ENCODE results near the gene CEL.
A peak's percentile ranks its signal among the peaks of the same experiment; 100 is the strongest.
"Not testable (repeated sequence)": the region's sequence is repeated elsewhere in the genome, so short reads cannot be mapped to it uniquely, and the experiment has no call there.

CEL gene

DNA sequence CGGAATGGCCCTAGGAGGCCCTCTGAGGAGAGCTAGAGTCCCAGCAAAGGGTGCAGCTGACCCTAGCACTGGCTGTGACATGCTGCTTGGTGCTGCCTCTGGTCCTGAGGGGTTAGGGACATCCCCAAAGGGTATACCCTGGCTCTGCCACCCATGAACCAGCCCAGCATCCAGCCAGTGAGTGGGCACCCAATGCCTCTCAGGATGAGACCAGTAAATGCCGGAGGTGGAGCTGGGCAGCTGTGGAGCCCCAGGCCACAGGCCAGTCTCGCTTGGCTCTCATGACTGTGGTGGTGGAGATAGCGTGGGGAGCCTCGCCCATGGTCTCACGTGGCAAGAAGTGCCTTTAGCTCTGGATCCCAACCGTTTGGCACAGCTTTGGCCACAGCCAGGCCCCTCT is 3.7 kb upstream of the CEL start:
- H3K4me3 ChIP-seq (ENCODE audit: low read length) = no peak overlapping the region
- TF ChIP-seq, protein P1, sequence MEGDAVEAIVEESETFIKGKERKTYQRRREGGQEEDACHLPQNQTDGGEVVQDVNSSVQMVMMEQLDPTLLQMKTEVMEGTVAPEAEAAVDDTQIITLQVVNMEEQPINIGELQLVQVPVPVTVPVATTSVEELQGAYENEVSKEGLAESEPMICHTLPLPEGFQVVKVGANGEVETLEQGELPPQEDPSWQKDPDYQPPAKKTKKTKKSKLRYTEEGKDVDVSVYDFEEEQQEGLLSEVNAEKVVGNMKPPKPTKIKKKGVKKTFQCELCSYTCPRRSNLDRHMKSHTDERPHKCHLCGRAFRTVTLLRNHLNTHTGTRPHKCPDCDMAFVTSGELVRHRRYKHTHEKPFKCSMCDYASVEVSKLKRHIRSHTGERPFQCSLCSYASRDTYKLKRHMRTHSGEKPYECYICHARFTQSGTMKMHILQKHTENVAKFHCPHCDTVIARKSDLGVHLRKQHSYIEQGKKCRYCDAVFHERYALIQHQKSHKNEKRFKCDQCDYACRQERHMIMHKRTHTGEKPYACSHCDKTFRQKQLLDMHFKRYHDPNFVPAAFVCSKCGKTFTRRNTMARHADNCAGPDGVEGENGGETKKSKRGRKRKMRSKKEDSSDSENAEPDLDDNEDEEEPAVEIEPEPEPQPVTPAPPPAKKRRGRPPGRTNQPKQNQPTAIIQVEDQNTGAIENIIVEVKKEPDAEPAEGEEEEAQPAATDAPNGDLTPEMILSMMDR (conservative IDR thresholded peaks at IDR 0.05; ENCODE audit: low read depth, low read length) = no peak

DNA sequence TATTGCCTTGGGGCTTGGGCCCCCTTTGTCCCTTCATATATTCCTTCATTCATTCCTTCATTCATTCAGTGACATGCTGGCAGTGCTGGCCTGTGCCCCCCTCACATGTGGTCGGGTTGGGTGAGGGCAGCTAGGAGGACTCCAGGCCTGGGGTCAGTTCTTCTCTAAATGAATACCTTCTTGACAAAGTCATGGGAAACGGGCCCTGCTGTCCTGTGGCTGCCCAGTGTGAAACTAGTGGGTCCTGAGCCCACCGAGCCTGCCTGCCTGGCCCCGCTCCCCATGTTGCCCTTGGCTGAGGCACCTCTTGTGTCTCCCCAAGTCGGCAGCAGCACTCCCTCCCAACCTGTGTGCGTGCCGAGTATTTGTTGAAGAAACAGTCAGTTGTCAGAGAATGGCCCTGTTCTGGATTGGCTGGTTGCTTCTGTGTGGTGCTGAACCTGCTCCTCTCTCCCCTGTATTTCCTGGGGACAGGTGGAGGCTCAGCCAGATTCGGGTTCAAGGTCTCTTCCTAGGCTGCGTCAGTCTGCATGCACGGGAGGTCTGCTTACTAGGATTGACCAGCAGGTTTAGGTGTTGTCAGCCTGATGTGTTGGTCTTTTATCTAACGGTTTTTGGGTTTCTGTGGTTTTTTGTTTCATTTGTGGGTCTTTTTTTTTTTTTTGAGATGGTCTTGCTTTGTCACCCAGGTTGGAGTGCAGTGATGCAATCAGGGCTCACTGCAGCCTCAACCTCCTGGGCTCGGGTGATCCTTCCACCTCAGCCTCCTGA is 3.0 kb upstream of the CEL start:
- H3K4me3 ChIP-seq (ENCODE audit: low read length) = no peak overlapping the region
- no peak for DNase-seq (ENCODE audit: low read depth)
- TF ChIP-seq, protein P1 (conservative IDR thresholded peaks at IDR 0.05; ENCODE audit: low read depth, low read length) = no peak

More for the DNA sequence above, 3.7 kb upstream of the CEL start:
- DNase-seq (ENCODE audit: low read depth) = no peak

DNA sequence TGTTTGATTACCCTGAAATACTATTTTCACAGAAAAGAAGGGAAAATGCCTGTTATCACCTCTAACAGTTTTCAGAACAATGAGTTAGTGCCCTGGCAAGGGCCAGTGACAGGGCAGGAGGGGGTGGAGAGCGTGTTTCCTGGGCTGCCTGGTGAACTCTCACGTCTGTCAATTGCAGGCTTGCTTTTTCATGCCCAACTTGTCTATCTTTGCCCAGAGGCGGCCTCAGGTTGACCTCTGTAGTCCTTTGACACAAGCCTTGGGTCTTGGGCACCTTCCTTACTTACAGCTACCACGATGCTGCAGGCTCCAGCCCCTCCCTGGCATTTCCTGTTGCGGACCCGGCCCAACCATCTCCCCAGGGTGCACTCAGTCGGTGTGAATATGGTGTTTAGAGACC is 2.2 kb upstream of the CEL start:
- DNase-seq (ENCODE audit: low read depth) = no peak

DNA sequence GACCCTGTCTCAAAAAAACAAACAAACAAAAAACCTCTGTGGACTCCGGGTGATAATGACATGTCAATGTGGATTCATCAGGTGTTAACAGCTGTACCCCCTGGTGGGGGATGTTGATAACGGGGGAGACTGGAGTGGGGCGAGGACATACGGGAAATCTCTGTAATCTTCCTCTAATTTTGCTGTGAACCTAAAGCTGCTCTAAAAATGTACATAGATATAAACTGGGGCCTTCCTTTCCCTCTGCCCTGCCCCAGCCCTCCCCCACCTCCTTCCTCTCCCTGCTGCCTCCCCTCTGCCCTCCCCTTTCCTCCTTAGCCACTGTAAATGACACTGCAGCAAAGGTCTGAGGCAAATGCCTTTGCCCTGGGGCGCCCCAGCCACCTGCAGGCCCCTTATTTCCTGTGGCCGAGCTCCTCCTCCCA is 1.4 kb upstream of the CEL start:
- TF ChIP-seq, protein P1 (conservative IDR thresholded peaks at IDR 0.05; ENCODE audit: low read depth, low read length) = peak; percentile 16
- H3K4me3 ChIP-seq (ENCODE audit: low read length) = no peak overlapping the region
- DNase-seq (ENCODE audit: low read depth) = no peak

More for the DNA sequence above, 2.2 kb upstream of the CEL start:
- TF ChIP-seq, protein P1 (conservative IDR thresholded peaks at IDR 0.05; ENCODE audit: low read depth, low read length) = no peak
- H3K4me3 ChIP-seq (ENCODE audit: low read length) = no peak overlapping the region

DNA sequence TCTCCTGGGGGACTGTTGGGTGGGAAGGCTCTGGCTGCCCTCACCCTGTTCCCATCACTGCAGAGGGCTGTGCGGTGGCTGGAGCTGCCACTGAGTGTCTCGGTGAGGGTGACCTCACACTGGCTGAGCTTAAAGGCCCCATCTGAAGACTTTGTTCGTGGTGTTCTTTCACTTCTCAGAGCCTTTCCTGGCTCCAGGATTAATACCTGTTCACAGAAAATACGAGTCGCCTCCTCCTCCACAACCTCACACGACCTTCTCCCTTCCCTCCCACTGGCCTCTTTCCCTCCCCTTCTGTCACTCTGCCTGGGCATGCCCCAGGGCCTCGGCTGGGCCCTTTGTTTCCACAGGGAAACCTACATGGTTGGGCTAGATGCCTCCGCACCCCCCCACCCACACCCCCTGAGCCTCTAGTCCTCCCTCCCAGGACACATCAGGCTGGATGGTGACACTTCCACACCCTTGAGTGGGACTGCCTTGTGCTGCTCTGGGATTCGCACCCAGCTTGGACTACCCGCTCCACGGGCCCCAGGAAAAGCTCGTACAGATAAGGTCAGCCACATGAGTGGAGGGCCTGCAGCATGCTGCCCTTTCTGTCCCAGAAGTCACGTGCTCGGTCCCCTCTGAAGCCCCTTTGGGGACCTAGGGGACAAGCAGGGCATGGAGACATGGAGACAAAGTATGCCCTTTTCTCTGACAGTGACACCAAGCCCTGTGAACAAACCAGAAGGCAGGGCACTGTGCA is 590 bp upstream of the CEL start:
- not testable (repeated sequence) for H3K4me3 ChIP-seq (ENCODE audit: low read length); DNase-seq (ENCODE audit: low read depth)

DNA sequence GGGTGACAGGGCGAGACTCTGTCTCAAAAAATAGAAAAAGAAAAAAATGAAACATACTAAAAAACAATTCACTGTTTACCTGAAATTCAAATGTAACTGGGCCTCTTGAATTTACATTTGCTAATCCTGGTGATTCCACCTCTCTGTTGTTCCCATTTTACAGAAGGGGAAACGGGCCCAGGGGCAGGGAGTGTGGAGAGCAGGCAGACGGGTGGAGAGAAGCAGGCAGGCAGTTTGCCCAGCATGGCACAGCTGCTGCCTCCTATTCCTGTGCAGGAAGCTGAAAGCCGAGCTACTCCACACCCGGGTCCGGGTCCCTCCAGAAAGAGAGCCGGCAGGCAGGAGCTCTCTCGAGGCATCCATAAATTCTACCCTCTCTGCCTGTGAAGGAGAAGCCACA is 788 bp downstream of the CEL start:
- not testable (repeated sequence) for DNase-seq (ENCODE audit: low read depth)

DNA sequence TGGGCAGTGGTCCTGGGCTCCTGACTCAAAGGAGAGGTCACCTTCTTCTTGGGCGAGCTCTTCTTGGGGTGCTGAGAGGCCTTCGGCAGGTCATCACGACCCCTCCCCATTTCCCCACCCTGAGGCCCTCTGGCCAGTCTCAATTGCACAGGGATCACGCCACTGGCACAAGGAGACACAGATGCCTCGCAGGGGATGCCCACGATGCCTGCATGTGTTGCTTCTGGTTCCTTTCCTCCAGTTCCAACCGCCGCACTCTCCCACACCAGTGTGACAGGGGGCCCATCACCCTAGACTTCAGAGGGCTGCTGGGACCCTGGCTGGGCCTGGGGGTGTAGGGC is 1.3 kb downstream of the CEL start:
- no peak for DNase-seq (ENCODE audit: low read depth)
- no peak overlapping the region for H3K4me3 ChIP-seq (ENCODE audit: low read length)
- TF ChIP-seq, protein P1 (conservative IDR thresholded peaks at IDR 0.05; ENCODE audit: low read depth, low read length) = no peak

More for the DNA sequence above, 788 bp downstream of the CEL start:
- not testable (repeated sequence) for H3K4me3 ChIP-seq (ENCODE audit: low read length)

Measured in retinal pigment epithelial cell (primary cell).